ENCODE data around the gene ZNF83.
"Not testable (repeated sequence)": the region's sequence is repeated elsewhere in the genome, so short reads cannot be mapped to it uniquely, and the experiment has no call there.

The ZNF83 gene

DNA sequence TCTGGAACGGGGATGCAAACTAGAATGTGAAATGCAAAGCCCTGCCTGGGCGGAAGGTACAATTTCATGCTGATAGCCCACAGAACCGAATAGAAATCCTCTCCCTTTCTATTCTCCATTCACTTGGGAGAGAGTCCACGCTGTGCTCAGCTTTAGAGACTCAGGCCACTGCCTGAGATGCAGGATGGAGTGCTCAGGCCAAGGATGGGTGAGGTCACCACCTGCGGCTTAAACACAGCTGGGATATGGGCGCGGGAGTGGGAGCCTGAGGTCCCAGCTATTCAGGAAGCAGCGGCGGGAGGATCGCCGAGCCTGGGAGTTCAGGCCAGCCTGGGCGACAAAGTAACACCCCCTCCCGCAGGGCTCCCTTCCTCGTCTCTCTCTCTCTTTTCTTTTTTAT is 446 bp upstream of the ZNF83 start:
- peak; percentile 57 for DNase-seq

DNA sequence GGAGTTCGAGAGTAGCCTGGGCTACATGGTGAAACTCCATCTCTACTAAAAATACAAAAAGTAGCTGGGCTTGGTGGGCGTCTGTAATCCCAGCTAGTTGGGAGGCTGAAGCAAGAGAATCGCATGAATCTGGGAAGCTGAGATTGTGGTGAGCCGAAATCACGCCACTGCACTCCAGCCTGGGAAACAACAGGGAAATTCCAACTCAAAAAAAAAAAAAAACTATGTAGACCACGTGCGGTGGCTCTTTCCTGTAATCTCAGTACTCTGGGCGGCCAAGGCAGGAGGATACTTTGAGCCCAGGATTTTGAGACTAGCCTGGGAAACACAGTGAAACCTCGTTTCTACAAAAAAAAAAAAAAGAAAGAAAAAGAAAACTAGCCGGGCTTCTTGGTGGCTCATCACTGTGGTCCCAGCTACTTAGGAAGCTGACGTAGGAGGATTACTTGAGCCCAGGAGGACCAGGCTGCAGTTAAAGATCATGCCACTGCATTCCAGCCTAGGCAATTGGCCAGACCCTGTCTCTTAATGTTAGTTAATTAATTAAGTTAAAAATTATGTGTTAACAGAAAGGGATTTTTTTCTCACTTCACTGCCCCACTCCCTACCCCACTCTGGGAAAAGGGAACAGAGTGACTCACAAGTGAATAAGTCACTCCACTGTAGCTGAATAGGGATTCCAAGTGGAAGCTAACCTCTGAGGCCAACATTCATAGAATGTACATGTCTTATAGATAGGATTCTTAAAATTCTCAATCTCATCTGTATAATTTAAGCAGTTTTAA is 2.2 kb downstream of the ZNF83 start:
- DNase-seq, result no peak

DNA sequence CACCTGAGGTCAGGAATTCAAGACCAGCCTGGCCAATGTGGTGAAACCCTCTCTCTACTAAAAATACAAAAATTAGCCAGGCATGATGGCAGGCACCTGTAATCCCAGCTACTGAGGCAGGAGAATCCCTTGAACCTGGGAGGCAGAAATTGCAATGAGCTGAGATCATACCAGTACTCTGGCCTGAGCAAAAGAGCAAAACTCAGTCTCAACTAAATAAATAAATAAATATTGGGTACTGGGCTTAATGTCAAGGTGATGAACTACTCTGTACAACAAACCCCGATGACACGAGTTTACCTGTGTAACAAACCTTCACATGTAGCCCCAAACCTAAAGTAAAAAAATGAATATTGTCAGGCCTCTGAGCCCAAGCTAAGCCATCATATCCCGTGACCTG is 10.7 kb downstream of the ZNF83 start:
- DNase-seq, result not testable (repeated sequence)

DNA sequence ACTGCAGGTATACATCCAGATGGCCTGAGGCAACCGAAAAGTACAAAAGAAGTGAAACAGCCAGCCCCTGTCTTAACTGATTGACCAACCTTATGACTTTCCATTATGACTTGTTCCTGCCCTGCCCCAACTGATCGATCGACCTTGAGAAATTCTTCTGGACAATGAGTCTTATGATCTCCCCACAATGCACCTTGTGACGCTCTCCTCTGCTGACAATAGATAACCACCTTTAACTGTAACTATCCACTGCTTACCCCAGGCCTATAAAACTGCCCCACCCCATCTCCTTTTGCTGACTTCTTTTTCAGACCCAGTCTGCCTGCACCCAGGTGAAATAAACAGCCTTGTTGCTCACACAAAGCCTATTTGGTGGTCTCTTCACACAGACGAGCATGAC is 11.2 kb downstream of the ZNF83 start:
- no peak for DNase-seq

DNA sequence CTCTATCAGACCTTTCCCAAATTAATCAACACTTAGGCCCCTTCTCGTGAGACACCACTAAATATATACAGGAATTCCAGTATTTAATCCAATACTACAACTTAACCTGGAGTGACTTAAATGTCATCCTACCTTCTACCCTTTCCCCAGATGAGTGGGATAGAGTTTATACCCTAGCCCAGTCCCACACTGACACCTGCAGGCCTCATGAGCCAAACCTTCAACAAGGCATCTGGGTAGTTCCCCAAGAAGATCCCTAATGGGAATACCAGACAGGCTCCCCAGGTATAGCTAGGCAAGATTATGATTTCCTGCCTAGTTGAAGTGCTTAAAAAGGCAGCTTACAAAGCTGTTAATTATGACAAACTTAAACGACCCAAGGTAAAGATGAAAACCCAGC is 15.9 kb downstream of the ZNF83 start:
- DNase-seq, result no peak

DNA sequence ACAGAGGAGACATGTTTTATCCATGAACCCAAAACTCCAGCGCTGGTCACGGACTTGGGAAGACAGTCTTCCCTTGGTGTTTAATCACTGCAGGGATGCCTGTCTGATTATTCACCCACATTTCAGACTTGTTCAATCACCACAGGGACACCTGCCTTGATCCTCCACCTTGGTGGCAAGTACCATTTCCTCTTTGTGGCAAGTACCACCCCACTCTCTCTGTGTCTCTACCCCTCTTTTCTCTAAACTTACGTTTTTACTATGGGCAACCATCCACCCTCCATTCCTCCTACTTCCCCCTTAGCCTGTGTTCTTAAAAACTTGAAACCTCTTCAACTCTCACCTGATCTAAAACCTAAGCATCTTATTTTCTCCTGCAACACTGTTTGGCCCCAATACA is 16.8 kb downstream of the ZNF83 start:
- no peak for DNase-seq

DNA sequence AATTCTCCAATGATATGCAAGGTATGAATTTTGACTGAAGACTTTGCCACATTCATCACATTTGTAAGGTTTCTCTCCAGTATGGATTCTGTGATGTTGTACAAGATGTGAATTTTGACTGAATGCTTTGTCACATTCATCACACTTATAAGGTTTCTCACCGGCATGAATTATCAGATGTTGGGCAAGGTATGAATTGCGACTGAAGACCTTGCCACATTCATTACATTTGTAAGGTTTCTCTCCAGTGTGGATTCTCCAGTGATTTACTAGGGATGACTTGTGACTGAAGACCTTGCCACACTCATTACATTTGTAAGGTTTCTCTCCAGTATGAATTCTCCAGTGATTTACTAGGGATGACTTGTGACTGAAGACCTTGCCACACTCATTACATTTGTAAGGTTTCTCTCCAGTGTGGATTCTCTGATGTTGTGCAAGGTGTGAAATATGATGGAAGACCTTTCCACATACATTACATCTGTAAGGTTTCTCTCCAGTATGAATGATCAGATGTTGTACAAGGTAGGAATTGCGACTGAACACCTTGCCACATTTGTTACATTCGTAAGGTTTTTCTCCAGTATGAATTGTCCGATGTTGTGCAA is 24.8 kb downstream of the ZNF83 start:
- DNase-seq, result no peak

DNA sequence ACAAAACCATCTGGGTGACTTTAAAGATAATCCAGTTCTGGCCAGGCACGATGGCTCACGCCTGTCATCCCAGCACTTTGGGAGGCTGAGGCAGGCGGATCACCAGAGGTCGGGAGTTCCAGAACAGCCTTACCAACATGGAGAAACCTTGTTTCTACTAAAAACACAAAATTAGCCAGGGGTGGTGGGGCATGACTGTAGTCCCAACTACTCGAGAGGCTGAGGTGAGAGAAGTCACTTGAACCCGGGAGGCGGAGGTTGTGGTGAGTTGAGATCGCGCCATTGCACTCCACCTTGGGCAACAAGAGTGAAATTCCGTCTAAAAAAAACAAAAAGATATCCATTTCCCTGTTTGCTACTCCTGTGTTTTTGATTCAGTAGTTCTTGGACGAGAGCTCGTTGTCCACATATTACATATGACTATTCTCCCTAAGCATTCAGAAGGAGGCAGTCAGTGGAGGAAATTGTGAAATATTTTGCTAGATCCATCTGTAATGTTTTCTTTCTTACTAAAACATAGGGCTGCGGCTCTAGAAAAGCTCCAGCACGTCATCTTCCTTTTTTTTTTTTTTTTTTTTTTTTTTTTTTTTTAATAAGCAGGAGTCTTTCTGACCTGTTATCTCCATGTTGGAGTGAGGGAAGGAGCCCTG is 34.5 kb downstream of the ZNF83 start:
- DNase-seq, result no peak

DNA sequence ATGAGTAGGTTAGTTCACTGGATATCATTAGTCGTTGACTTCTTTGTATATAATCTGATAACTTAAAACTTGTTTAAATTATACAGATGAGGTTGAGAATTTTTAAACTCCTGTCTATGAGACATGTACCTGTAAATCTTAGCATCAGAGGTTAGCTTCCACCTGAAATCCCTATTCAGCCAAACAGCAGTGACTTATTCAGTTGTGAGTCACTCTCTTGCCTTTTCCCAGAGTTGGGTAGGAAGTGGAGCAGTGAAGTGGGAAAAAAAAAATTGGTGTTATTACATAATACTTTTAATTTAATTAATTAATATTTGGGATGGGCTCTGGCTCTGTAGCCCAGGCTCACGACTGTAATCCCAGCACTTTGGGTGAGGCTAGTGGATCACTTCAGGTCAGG is 35.2 kb downstream of the ZNF83 start:
- no peak for DNase-seq

DNA sequence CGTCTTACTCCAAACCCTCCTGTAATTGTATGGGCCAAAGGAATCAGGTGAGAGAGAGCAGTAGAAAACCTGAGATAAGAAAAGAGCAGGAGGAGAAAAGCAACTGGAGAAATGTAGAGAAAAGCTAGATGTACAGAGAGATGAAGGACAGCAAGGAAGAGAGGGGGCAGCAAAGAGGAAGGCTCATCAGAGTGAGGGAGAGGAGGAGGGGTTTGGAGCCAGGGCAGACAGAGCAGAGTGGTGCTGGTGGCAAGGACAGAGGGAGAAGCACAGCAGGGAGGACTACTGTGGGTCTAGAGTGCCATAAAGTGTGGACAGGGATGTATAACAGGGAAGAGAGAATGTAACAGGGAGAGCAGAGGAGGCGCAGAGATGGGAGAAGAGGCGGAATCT is 36.2 kb downstream of the ZNF83 start:
- peak; percentile 8 for DNase-seq

DNA sequence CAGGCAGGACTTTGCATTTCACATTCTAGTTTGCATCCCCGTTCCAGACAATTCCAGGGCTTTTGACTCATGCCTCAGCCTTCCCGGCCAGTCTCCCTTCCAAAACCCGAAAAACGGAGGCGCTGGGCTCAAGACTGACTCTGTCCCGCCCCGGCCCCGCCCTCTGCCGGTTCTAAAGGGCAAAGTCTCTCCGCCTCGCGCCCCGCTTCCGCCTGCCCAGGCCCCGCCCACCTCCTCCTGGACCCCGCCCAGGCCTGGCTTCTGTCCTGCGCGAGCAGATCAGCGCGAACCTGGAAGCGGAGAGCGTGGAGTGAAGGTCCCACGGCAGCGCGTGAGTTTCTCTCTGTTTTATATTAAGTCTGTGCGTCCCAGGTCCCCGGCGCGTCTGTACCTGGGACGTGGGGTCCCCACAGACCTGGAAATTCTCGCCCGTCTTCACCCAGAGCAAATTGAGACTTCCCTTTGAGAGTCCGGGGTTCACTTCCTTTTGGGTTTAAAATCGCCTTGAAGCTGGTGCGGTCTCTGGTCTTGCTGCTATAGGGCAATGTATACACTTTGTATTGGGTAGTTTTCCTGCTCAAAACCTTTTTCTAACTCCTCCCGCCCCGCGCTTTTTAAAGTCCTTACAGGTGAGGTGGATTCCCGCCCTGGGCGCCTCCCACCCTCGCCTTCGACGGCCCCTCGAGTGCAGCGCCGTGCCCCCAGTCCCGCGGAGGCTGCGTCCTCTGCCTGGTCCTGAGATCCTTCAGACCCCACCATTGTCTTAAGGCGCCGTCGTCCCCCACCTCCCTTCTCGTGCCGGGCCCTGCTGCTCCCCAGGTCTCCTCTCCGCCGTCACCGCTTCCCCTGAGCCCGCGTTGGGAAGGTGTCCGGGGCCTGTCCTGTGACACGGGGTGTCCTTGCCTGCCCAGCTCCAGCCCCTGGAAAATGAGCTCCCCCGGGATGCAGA is 36.9 kb downstream of the ZNF83 start:
- DNase-seq, result peak; percentile 77

DNA sequence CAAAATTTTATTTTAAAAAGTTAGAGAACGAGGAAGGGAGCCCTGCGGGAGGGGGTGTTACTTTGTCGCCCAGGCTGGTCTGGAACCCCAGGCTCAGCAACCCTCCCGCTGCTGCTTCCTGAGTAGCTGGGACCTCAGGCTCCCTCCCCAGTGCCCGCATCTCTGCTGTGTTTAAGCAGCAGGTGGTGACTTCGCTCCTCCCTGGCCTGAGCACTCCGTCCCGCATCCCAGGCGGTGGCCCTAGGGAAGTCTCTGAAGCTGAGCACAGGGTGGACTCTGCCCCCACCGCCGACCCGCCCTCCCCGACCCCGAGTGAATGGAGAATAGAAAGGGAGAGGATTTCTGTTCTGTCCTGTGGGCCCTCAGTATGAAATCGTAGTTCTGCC is 37.5 kb downstream of the ZNF83 start:
- no peak for DNase-seq

DNA sequence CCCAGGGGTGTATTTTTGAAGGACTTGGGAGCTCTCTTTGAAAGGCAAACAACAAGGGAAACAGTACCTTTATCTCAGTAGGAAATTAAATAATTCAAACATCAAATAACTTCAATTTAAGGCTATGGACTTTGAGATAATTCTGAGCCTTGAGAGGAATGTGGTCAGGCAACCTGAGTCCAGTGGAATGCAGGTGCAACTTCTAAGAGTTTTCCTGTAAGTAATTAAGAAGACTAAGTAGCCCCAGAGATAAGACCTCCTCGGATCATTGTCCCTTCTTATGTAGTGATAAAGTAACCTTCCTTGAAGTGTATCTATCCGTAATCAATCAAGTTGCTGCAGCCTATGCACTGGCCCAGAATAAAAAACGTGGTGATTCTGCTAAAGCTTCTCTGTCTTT is 38.9 kb downstream of the ZNF83 start:
- no peak for DNase-seq

DNA sequence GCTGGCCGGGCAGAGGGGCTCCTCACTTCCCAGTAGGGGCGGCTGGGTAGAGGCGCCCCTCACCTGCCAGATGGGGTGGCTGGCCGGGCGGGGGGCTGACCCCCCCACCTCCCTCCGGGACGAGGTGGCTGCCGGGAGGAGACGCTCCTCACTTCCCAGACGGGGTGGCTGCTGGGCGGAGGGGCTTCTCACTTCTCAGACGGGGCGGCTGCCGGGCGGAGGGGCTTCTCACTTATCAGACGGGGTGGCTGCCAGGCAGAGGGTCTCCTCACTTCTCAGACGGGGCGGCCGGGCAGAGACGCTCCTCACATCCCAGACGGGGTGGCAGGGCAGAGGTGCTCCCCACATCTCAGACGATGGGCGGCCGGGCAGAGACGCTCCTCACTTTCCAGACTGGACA is 44.7 kb downstream of the ZNF83 start:
- DNase-seq, result not testable (repeated sequence)

DNA sequence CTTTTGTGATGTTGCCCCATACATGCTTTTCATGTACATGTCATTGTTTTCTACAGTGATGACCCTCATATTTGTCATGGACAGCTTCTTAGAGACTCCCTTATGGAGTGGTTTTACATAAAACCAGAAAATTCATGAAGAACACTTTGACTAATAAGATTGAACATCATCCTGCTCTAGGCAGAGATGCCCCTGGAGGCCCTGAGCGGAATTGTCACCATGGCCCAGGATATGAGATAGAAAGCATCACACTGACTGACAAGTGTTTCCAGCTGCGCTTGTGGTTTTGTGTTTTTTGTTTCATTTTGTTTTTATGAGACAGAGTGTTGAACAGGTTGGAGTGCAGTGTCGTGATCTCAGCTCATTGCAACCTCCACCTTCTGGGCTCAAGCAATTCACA is 45.9 kb downstream of the ZNF83 start:
- no peak for DNase-seq

DNA sequence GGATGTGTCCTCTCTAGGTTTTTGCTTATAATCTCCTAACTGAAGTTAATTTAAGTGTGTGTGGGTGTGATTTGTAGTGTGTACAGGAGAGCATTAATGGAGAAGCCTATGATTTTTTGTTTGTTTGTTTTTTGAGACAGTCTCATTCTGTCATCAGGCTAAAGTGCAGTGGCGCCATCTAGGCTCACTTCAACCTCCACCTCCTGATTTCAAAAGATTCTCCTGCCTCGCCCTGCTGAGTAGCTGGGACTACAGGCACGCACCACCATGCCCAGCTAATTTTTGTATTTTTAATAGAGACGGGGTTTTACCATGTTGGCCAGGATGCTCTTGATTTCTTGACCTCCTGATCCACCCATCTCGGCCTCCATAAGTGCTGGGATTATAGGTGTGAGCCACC is 47.4 kb downstream of the ZNF83 start:
- no peak for DNase-seq

DNA sequence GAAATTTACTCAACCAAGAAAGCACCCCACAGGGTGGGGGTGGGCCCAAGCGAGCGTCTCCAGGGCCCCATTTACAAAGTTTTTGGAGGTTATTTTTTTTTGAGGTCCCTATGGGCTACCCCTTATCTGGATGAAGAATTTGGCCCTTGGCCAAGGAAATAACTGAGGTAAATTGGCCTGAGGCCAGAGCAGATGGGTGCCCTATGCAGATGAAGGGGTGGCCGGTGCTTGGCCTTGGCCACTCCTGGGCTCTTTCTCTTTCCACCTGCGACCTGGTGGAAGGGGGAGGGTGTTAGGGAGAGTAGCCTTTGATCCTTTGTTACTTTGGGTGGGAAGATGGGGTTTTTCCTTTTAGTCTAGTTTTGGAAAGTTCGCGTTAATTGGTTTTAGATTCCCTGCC is 52.6 kb downstream of the ZNF83 start:
- DNase-seq, result no peak

DNA sequence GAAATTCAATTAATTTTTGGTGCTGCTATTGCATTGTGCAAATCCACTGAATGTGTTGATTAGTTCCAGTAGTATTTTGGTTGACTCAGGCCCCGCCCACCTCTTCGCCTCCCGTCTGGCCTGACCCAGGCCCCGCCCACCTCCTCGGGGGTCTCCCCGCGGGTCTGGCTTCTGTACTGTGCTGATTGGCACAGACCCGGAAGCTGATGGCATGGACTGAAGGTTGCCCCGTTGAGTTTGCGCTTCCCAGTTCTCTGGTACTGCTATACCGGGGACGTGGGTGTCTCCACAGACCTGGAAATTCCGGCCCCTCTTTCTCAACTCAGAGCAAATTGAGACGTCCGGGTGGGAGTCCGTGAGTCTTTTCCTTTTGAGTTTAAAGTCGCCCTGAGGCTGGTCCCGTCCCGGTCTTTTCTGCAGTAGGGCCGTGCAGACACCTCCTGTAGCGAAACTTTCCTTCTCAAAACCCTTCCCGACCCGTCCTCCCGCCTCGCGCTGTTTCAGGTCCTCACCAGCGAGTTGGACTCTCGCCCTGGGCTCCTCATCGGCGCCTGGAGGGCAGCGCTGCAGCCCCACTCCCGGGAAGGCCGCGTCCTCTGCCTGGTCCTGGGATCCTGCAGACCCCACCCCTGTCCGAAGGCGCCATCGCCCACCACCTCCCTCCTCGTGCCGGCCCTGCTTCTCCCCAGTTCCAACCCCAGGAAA is 53.3 kb downstream of the ZNF83 start:
- DNase-seq, result no peak

DNA sequence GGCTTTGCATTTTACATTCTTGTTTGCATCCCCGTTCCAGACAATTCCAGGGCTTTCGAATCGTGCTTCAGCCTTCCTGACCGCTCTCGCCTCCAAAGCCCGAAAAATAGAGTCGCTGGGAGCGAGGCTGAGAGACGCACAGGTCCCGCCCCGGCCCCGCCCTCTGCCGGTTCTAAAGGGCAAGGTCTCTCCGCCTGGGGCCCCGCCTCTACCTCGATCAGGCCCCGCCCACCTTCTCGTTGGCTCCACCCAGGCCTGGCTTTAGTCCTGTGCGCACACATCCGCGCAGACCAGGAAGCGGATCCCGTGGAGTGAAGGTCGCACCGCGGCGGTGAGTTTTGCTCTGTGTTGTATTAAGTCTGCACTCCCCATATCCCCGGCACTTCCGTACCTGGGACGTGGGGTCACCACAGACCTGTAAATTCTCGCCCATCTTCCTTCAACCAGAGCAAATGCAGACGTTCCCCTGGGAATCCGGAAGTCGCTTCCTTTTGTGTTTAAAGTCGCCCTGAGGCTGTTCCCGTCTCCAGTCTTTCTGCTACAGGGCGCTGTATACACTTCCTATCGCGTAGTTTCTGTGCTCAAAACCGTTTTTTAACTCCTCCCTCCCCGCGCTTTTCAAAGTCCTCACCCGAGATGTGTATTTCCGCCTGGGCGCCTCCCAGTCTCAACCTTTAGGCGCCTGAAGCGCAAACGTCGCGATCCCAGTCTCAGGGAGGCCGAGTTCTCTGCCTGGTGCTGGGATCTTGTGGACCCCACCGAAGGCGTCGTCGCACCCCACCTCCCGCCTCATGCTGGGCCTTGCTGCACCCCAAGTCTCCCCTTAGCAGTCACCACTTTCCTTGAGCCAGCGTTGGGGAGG is 67.9 kb downstream of the ZNF83 start, which contains the start of gene ZNF701:
Gene ZNF701 (plus strand): TSS at position 288 of the 862 bp plus-strand sequence. CDS start 3,861 bp downstream, outside the sequence.
- DNase-seq, result peak; percentile 88

DNA sequence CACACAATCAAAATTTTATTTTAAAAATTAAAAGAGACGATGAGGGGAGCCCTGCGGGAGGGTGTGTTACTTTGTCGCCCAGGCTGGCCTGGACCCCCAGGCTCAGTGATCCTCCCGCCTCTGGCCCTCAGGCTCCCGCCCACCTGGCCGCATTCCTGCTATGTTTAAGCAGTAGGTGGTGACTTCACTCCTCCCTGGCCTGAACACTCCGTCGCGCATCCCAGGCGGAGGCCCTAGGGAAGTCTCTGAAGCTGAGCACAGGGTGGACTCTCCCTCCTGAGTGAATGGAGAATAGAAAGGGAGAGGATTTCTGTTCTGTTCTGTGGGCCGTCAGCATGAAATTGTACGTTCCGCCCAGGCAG is 68.5 kb downstream of the ZNF83 start:
- DNase-seq, result peak; percentile 79

DNA sequence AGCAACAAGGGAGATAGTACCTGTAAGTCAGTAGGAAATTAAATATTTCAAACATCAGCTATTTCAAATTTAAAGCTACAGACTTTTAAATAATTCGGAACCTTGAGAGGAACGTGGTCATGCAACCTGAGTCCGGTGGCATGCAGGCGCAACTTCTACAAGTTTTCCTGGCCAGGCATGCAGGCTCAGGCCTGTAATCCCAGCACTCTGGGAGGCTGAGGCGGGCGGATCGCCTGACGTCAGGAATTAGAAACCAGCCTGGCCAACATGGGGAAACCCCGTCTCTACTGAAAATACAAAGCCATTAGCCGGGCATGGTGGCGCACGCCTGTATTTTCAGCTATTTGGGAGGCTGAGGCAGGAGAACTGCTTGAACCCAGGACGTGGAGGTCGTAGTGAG is 70.2 kb downstream of the ZNF83 start:
- no peak for DNase-seq

DNA sequence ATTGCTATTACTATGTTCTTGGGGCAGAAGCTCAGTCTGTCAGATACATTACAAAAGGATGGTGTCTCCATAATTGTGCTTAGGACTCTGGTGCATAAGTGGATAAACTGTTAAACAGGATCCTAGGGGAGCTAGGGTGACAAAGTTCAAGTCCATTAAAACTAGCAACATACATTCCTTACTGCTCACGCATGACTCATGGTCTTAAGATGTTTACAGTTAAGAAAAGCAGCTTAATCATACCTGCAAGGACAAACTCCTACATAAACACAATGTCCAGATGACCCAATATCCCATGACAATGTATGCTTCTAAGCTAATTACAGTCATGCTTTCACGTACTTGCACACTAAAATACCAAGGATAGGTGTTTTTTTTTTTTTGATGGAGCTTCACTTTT is 71.6 kb downstream of the ZNF83 start:
- no peak for DNase-seq

Measured in DMS79 treated with DMSO at 0.1 percent for 48 hours (cell line).